ENCODE data around the gene SH3BP2.

Gene SH3BP2, protein sequence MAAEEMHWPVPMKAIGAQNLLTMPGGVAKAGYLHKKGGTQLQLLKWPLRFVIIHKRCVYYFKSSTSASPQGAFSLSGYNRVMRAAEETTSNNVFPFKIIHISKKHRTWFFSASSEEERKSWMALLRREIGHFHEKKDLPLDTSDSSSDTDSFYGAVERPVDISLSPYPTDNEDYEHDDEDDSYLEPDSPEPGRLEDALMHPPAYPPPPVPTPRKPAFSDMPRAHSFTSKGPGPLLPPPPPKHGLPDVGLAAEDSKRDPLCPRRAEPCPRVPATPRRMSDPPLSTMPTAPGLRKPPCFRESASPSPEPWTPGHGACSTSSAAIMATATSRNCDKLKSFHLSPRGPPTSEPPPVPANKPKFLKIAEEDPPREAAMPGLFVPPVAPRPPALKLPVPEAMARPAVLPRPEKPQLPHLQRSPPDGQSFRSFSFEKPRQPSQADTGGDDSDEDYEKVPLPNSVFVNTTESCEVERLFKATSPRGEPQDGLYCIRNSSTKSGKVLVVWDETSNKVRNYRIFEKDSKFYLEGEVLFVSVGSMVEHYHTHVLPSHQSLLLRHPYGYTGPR

DNA sequence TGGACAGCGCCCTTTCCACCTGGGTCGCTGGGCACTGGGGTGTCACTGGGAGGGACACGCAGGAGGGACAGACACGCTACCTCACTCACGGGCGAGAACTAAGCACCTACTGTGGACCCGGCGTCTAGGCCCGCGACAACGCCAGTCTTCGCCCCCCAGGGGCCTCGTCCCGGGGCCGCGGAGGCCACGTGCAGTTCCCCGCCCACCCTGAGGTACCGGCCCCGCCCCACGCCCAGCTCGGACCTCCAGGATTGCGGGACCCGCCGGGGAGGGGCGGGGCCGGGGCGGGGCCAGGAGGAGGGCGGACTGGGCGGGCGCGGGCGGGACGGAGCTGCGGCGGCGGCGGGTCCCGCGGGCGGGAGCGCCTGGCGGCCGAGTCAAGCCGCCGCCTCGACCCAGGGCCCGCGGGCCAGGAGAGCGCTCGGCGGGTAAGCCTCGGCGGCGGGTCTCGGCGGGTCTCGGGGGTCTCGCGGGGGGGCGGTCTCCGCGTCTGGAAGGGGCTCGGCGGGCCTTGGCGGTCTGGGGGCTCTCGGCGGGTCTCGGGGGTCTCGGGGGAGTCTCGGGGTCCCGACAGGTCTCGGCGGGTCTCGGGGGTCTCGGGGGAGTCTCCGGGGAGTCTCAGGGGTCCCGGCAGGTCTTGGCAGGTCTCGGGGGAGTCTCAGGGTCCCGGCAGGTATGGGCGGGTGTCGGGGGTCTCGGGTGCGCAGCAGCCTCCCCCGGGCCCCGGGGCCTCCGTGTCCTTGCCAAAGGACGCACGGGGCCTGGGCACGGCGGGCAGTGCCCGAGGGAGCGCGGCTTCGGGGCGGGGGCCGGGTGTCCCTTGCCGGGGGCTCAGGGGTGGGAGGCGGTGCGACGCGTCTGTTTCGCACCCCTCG, at the start of gene SH3BP2:
TSS of gene SH3BP2 (plus strand) at position 375 of the 875 bp plus-strand sequence. CDS start 27,533 bp downstream, outside the sequence.
- DNase-seq, result peak; percentile 72

GRCh38 chr4:2743518-2744445, 49.1 kb upstream of the SH3BP2 start:
- no peak for DNase-seq

DNA sequence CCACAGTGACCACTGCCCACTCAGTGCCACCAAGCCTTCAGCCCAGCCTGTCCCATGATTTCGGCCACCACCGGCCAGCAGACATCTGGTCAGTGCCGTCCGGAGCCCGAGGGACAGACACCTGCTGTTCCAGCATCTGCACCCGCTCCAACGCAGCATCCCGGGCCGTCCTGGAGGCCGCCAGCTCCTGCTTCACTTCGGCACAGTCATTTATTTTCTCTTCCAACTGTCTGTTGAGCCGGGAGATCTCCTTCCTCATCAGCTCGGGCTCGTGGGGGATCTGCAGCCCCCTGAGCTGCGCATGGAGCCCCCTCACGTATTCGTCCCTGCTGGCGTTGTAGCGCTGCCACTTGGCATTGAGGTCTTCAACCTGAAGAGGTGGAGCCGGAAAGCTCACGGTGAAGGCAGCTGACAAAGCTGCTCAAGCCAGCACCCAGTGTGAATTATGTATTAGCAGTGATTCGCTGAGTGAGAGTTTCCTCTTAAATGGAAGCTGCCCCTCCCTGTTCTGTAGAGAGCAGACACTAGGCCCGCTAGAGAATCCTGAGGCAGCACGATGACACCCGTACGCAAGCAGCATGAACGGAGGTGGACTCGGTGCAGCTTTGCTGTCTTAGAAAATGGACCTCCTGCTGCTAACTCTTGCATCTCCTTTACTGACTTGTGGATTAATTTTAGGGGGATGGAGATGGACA, 48.2 kb upstream of the SH3BP2 start:
- DNase-seq, result no peak

GRCh38 chr4:2745516-2745915, 47.4 kb upstream of the SH3BP2 start:
- no peak for DNase-seq

DNA sequence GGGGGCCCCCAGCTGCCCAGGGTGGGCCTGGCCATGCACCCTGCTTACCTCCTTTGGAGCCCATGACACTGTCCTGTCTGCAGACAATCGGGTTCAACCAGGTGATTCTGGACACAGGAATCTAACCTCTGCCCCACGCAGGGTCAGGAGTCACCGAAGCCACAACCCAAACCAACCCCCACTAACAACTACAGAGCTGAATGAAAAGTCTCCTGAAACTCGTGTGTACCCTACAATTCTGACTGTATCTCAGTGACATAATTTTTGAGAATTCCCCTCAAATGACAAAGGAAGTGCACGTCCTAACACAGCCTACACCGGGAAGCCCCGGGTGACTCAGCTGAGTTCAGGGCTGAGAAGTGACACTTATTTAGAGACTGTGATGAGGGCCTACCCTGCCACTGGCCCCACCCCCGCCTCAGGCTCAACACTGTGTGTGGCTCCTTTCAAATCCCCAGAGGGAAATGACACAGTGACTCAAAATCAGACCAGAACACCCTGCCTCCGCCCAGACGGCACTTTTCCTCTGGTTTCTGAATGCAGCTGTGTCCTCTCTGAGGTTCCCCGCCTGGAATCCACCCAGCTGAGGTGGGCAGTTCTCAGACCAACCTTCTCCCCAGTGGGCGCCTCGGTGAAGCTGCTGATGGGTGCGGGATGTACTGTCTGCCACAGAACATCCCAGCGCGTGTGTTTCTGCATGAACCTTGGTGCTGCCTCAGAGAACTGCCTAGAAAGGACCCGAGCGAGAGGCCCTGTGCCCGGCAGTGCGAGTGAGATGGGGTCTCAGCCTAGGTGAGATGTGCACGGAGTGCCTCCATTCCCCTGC, 46.7 kb upstream of the SH3BP2 start:
- peak; percentile 91 for DNase-seq

- DNase-seq, result peak; percentile 13
Measured at GRCh38 chr4:2746891-2747695, 45.8 kb upstream of the SH3BP2 start.

- no peak for DNase-seq
Measured at GRCh38 chr4:2750719-2751605, 41.9 kb upstream of the SH3BP2 start.

- no peak for DNase-seq
Measured at GRCh38 chr4:2753436-2753835, 39.4 kb upstream of the SH3BP2 start.

GRCh38 chr4:2754848-2755819, 37.8 kb upstream of the SH3BP2 start:
- no peak for DNase-seq

- peak; percentile 86 for DNase-seq
Measured at GRCh38 chr4:2755821-2756690, 36.8 kb upstream of the SH3BP2 start, which contains the start of gene TNIP2. Gene TNIP2 (minus strand): TSS chr4:2756336. CDS start chr4:2756289, 47 bp downstream.

GRCh38 chr4:2756691-2757350, 36.1 kb upstream of the SH3BP2 start:
- no peak for DNase-seq

- no peak for DNase-seq
Measured at GRCh38 chr4:2757426-2757825, 35.5 kb upstream of the SH3BP2 start.

DNA sequence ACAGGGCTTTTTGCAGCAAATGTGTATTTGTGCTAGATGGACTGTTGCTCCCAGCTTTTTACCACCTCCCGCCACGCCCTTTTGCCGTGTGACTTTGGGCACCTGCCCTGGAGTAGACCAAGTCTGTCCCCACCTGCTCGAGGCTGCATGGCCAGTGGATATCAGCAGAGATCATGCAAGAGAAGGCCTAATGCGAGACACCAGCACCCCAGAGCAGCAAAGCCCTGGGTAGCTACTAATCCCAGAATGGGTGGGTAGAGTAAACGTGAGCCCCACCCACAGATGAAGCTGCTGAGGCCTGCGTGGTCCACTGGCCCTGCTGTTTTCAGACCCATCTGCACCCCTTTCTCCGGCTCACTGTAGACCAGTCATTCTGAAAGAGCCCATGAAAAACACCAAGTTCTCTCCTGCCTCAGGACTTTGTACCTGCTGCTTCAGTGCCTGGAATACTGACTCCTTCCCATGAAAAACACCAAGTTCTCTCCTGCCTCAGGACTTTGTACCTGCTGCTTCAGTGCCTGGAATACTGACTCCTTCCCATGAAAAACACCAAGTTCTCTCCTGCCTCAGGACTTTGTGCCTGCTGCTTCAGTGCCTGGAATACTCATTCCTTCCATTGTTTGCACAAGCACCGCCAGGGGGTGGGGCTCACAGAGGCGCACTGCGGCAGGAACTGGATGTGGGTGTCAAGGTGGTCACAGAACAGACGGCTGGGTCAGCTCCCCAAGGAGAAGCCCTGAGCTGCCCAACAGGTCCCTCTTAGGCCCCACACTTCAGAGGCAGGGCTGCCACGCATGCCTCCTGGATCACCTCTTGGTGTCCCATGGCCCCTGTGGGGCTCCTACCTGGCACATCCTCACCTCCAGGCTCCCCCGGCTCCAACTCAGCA, 31.6 kb upstream of the SH3BP2 start:
- no peak for DNase-seq

DNA sequence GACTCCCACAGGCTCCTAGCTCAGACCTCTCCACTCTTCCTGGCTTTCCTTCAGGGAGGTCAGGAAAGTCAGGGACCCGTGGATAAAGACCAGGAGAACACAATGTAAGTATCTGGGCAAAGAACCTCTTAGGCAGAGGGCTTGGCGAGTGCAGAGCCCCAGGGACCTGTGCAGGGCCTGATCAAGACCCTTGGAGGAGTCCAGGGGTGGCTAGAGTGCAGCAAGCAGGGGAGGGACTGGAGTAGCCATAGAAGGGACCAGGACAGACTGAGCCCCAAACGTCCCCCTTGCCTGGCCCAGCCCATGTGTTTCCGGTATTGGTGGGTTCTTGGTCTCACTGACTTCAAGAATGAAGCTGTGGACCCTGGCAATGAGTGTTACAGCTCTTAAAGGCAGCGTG, 30.8 kb upstream of the SH3BP2 start:
- DNase-seq, result no peak

Data from CD4-positive, alpha-beta T cell treated with Interleukin-17A for 1 hour (primary cell).